Activated gamma-delta T cell treated with Interleukin-2 at 50 U/mL for 16 hours (primary cell): ENCODE results near the gene PRCP.
A peak's percentile ranks its signal among the peaks of the same experiment; 100 is the strongest.
"Not testable (repeated sequence)": the region's sequence is repeated elsewhere in the genome, so short reads cannot be mapped to it uniquely, and the experiment has no call there.

Source experiments
- DNase-seq: peaks from one replicate; pipeline ENCODE4 v3.0.0-alpha.2; 2020

Gene PRCP

GRCh38 chr11:82900277-82901164 is at the start of gene PRCP:
TSS of gene PRCP (minus strand) at chr11:82900430. CDS start at chr11:82900402, 28 bp downstream.
- peak; percentile 92 for DNase-seq

DNA sequence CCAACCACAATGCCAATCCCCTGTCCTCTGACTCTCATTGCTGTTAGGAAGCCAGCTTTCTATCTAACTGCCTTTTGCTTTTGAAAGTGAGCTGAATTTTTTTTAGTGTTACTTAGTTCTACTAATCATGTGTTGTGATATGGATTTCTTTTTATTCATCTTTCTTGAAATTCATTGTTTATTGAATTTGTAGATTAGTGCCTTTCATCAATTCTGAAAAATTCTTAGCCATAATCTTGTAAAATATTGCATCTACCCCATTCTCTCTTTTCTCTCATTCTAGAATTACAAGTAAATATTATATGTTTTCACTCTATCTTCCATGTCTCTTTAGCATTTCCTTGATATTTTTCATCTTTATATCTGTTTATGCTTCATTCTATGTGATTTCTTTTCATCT is 49.1 kb upstream of the PRCP start:
- no peak for DNase-seq

DNA sequence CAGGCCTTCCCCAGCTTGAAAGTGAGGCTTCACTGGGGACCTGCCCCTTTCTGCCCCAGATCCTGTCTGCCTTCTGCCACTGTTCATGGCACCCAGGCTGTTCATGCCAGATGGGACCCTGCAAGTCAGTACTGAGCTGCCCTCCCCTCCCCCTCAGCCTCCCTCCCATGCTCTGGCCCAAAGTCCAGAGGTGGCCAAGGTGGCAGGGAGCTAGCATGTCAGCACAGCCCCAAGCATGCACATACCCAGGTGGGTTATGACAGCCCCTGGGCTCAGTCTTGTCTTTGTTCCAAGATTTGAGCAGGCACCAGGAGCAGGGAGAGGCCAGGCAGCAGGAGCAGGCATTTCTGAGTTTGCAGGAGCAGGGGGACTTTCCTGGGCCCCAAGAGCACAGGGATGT is 45.5 kb upstream of the PRCP start:
- no peak for DNase-seq

- DNase-seq, result not testable (repeated sequence)
Measured at GRCh38 chr11:82945041-82945440, 44.8 kb upstream of the PRCP start.

DNA sequence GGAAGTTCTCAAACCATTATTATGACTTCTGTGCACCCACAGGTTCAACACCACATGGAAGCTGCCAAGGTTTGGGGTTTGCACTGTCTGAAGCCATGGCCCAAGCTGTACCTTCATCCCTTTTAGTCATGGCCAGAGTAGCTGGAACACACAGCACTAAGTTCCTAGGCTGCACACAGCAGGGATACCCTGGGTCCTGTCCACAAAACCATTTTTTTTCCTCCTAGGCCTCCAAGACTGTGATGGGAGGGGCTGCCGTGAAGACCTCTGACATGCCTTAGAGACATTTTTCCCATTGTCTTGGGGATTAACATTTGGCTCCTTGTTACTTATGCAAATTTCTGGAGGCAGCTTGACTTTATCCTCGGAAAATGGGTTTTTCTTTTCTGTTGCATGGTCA is 44.0 kb upstream of the PRCP start:
- no peak for DNase-seq

GRCh38 chr11:82943430-82943829 is 43.2 kb upstream of the PRCP start:
- DNase-seq, result not testable (repeated sequence)

DNA sequence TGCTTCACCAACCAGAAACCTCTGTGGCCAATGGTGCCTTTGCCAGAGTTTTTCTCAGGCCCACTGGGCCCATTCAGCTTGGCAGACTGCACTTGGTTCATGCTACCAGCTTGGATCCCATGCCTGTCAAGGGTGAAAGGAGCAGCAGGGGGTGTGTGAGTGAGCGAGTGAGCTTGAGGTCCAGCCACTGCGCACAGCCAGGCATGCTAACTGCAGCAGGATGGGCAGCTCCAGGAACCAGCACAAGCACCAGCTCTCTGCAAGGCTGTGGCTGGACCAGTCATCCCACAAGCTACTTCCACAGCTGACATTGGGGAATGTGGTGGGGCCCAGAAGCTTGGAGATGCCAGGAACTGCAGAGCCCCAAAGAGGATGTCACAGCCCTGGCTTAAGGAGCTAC is 42.1 kb upstream of the PRCP start:
- DNase-seq, result no peak

GRCh38 chr11:82939456-82939855 is 39.2 kb upstream of the PRCP start:
- no peak for DNase-seq

DNA sequence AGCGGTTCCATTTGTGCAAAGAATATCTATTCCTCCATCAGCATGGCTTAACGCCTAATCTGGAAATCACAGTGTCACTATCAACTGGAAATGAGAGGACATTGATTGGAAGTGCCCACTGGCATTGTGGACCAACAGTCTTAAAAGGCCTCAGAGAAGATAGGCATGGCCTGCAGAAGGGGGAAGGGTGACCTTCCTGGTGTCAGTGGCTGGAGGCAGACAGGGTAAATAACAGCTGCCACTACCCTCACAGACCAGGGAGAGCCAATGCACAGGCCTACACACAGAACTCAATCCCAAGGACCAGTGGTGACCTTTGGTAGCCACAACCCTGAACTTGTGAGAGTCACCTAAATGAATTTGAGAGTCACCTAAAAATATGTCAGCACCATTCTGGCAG is 37.3 kb upstream of the PRCP start:
- DNase-seq, result no peak

DNA sequence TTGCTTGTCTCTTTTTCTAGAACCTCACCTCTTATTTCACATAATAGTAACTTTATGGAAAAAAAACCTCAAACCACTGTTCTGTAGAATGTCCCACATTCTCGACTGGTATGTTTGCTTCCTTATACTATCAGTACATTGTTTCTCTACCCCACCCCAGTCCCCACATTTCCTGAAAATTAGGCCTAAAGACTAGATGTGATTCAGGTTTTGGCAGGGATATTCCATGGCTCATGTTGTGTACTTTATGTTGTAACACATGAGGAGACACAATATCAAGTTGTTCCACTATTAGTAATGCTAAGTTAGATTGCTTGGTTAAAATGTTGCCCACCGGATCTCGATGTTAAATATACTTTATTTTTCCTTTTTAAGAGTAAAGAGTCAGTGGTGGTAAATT is 36.0 kb upstream of the PRCP start:
- DNase-seq, result no peak

- no peak for DNase-seq
Measured at GRCh38 chr11:82932564-82932963, 32.3 kb upstream of the PRCP start.

- DNase-seq, result no peak
Measured at GRCh38 chr11:82930734-82931133, 30.5 kb upstream of the PRCP start.

DNA sequence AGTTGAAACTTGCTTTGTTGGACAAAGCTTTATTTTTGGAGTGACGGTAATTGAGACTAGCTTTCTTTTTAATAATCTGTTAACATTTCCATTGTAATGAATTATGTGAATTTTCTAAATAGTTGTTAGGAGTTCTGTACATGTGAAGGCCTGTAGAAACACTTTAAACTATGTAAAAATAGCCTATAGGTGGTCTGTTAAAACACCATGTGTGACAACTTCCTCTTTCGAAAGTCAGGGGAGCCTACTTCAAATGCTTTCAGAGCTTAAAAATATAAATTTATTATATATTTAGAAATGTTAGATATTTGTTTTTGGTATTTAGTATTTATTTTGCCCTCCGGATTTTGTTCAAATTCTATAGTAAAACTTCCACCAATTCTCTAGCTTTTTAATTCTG is 30.0 kb upstream of the PRCP start:
- DNase-seq, result no peak

DNA sequence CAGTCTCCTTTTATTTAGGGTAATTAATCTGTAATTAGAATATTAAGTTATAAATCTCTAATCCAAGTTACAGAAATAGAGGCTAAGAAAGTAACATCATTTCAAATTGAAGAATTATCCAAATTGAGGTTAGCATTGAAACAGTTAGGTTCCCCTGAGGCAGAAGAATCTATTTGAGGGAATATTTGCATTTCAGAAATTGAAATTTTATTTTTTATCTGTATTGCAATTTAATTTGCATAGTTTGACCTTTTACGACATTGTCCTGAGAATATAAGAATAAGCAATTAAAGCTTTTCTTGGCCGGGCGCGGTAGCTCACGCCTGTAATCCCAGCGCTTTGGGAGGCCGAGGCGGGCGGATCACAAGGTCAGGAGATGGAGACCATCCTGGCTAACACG is 28.9 kb upstream of the PRCP start:
- no peak for DNase-seq

DNA sequence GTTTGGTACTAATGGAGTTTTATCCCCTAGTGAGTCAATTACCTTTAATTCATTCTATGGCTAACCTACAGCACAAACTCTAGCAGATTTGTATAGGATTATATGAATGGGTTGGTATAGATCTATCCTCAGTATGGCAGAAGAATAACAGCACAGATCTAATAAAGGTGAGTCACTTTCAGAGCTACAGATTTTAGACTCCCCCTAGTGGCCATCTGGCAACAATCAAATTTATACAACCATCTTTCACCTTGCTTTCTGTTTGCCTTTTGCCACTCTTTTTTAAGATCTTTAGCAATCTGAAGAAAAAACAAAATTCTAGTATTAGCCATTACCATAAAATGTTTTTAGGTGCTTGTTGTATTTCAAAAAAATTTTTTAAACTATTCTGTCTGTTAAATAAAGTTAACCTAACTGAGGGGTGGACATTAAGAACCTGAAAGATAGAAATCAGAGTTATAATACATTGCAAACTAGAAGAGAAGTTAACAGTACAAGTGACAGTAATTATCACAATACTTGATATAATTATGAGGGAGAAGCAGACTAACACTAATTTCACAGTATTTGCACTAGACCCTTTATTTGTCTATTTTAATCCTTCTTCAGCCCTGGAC is 27.1 kb upstream of the PRCP start:
- peak; percentile 29 for DNase-seq

- no peak for DNase-seq
Measured at GRCh38 chr11:82924522-82925224, 24.4 kb upstream of the PRCP start.

DNA sequence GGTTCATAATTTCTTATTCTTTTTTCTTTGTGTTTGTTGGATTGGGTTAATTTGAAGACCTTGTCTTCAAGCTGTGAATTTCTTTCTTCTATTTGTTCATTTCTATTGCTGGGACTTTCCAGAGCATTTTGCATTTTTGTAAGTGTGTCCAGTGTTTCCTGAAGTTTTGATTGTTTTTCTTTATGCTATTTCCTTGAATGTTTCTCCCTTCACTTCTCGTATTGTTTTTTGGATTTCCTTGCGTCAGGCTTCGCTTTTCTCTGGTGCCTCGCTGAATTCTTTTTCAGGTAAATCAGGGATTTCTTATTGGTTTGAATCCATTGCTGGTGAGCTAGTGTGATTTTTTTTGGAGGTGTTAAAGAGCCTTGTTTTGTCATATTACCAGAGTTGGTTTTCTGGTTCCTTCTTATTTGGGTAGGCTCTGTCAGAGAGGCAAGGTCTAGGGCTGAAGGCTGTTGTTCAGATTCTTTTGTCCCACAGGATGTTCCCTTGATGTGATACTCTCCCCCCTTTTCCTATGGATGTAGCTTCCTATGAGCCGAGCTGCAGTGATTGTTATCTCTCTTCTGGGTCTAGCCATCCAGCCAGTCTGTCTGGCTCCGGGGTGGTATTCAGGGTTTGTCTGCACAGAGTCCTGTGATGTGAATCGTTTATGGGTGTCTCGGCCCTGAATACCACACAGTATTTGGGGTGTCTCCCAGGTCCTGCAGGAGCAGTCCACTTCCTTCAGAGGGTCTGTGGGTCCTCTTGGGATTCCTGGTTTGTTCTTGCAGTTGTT is 22.4 kb upstream of the PRCP start:
- not testable (repeated sequence) for DNase-seq

GRCh38 chr11:82920227-82920626 is 20.0 kb upstream of the PRCP start:
- not testable (repeated sequence) for DNase-seq

- not testable (repeated sequence) for DNase-seq
Measured at GRCh38 chr11:82919786-82920185, 19.6 kb upstream of the PRCP start.

GRCh38 chr11:82909015-82909640 is 8.9 kb upstream of the PRCP start:
- DNase-seq, result no peak

DNA sequence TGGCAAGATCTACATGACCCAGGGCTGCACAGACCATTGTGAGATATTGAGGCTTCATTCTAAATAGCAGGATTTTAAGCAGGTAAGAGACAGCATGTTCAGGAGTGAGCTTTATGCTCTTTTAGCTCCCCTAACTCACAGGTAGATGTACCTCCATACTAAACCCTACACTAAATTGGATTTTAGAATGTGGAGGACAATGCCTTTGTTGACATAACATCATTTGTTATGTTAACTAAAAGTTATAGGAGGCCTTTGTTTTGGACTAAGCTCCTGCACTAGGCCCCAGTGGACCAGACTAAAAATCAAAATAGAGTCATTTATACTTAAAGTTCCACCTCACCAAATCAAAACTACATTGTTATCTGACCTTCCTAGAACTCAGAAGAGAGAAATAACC is 8.1 kb upstream of the PRCP start:
- no peak for DNase-seq

DNA sequence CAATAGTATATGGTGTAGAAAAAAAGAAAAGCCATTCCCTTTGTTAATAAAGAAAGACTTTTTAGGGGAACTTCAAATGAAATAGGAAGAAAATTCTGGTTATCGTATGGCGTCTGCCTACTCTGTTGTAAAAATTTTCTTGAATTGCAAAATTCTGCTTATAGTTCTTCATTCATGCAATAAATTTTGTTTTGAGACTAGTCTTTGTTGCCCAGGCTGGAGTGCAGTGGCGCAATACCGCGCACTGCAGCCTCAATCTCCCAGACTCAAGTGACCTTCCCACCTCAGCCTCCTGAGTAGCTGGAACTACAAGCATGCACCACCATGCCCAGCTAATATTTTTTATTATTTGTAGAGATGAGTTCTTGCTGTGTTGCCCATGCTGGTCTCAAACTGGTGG is 7.1 kb upstream of the PRCP start:
- DNase-seq, result no peak

GRCh38 chr11:82906931-82907330 is 6.7 kb upstream of the PRCP start:
- no peak for DNase-seq
